Ishikawa (cell line): Measurements from ENCODE around the gene FAM120A.

Source experiments
- CEBPB ChIP-seq: IDR thresholded peaks from 2 replicates; pipeline ENCODE4 v1.6.1; 2012
- CREB1 ChIP-seq: IDR thresholded peaks from 2 replicates; pipeline ENCODE4 v1.6.1; 2012; ENCODE audit warnings: low read depth
- EGR1 ChIP-seq: IDR thresholded peaks from 2 replicates; pipeline ENCODE4 v1.6.1; 2012
- EP300 ChIP-seq: IDR thresholded peaks from 2 replicates; pipeline ENCODE4 v1.6.1; 2012; ENCODE audit warnings: borderline replicate concordance
- FOXM1 ChIP-seq: IDR thresholded peaks from 2 replicates; pipeline ENCODE4 v1.6.1; 2012; ENCODE audit warnings: low read depth, borderline replicate concordance
- MAX ChIP-seq: IDR thresholded peaks from 2 replicates; pipeline ENCODE4 v1.6.1; 2012
- NFIC ChIP-seq: IDR thresholded peaks from 2 replicates; pipeline ENCODE4 v1.6.1; 2012
- RAD21 ChIP-seq: IDR thresholded peaks from 2 replicates; pipeline ENCODE4 v1.6.1; 2012; ENCODE audit warnings: low read depth
- REST ChIP-seq: IDR thresholded peaks from 2 replicates; pipeline ENCODE4 v1.6.1; 2012; ENCODE audit warnings: low read depth, mild to moderate bottlenecking
- TAF1 ChIP-seq: IDR thresholded peaks from 2 replicates; pipeline ENCODE4 v1.6.1; 2012; ENCODE audit warnings: low read depth, mild to moderate bottlenecking
- TCF12 ChIP-seq: IDR thresholded peaks from 2 replicates; pipeline ENCODE4 v1.6.1; 2012; ENCODE audit warnings: low read depth
- TEAD4 ChIP-seq: IDR thresholded peaks from 2 replicates; pipeline ENCODE4 v1.6.1; 2012
- USF1 ChIP-seq: IDR thresholded peaks from 2 replicates; pipeline ENCODE4 v1.6.1; 2012
- YY1 ChIP-seq: IDR thresholded peaks from 2 replicates; pipeline ENCODE4 v1.6.1; 2012; ENCODE audit warnings: low read depth
- ZBTB7A ChIP-seq: IDR thresholded peaks from 2 replicates; pipeline ENCODE4 v1.6.1; 2012; ENCODE audit warnings: low read depth

The FAM120A gene

GRCh38 chr9:93451849-93452709 is 594 bp downstream of the FAM120A start:
- TF ChIP-seq MAX (peak; percentile 33), FOXM1 (no peak), ZBTB7A (0 out of 2 replicates have a peak, but pooled peaks have one; percentile 55), TAF1 (peak; percentile 73), TCF12 (no peak), YY1 (peak; percentile 44)

- no peak for TF ChIP-seq TEAD4
- TF ChIP-seq TAF1, result no peak
- no peak for TF ChIP-seq NFIC
- TF ChIP-seq MAX, result no peak
- TF ChIP-seq TCF12, result no peak
- no peak for TF ChIP-seq ZBTB7A
- TF ChIP-seq YY1, result no peak
- TF ChIP-seq USF1, result no peak
- TF ChIP-seq EP300, result no peak
- no peak for TF ChIP-seq RAD21
- TF ChIP-seq EGR1, result no peak
- TF ChIP-seq CREB1, result no peak
- no peak for TF ChIP-seq CEBPB
These were observed 1.2 kb downstream of the FAM120A start for GRCh38 chr9:93452710-93453046.

GRCh38 chr9:93453047-93453914 is 1.8 kb downstream of the FAM120A start, which contains the start of gene FAM120AOS:
Gene FAM120AOS (minus strand): TSS chr9:93453581. CDS start chr9:93452709, 872 bp downstream.
- no peak for TF ChIP-seq EP300
- TF ChIP-seq EGR1, result peak; percentile 90
- TF ChIP-seq NFIC, result peak; percentile 79
- 0 out of 2 replicates have a peak, but pooled peaks have one; percentile 47 for TF ChIP-seq TEAD4
- no peak for TF ChIP-seq FOXM1
- peak; percentile 73 for TF ChIP-seq TAF1
- no peak for TF ChIP-seq USF1
- TF ChIP-seq RAD21, result no peak
- TF ChIP-seq TCF12, result no peak
- TF ChIP-seq CREB1, result no peak
- TF ChIP-seq MAX, result peak; percentile 41; the same call in 1 of the 2 replicates
- TF ChIP-seq REST, result no peak

- TF ChIP-seq MAX (no peak), RAD21 (no peak), FOXM1 (no peak), CEBPB (no peak), NFIC (no peak), EGR1 (no peak), EP300 (no peak), TCF12 (no peak), REST (no peak), ZBTB7A (no peak), USF1 (no peak)
These were observed 4.5 kb downstream of the FAM120A start for GRCh38 chr9:93456022-93456421.
